Astrocyte (in vitro differentiated cells and primary cell): ENCODE data around the gene RAX2. TPM values are rescaled to one million over a fixed set of nuclear protein-coding genes. Genes with fewer than 3 reads are reported as not detected.

Experiments
- DNase-seq: peaks from one replicate; pipeline ENCODE4 v3.0.0-alpha.2; 2010; ENCODE audit warnings: low read depth
- FAIRE-seq: peaks from 2 replicates; lab custom pipeline; 2011; peaks lifted over from hg19 to GRCh38; lab: Jason Lieb, UNC
- H2AFZ ChIP-seq: 2 replicates; pipeline ENCODE4 v1.6.0; 2012; ENCODE audit warnings: low read depth, low read length, inconsistent platforms
- H3K27ac ChIP-seq: 2 replicates; pipeline ENCODE4 v1.5.1; 2011; ENCODE audit warnings: low read depth, low read length, inconsistent platforms
- H3K27me3 ChIP-seq: 2 replicates; pipeline ENCODE4 v1.6.0; 2011; ENCODE audit warnings: low read length, inconsistent platforms; ENCODE audit not compliant: insufficient read depth
- H3K36me3 ChIP-seq: 2 replicates; pipeline ENCODE4 v1.5.1; 2011; ENCODE audit warnings: low read length, inconsistent platforms; ENCODE audit not compliant: insufficient read depth
- H3K4me1 ChIP-seq: 2 replicates; pipeline ENCODE4 v1.5.1; 2011; ENCODE audit warnings: low read length, inconsistent platforms; ENCODE audit not compliant: insufficient read depth
- H3K4me2 ChIP-seq: 2 replicates; pipeline ENCODE4 v1.6.0; 2012; ENCODE audit warnings: low read length, inconsistent platforms
- H3K4me3 ChIP-seq: 2 replicates; pipeline ENCODE4 v1.5.1; 2011; ENCODE audit warnings: low read depth, mild to moderate bottlenecking, low read length, inconsistent platforms; ENCODE audit not compliant: insufficient read depth
- H3K79me2 ChIP-seq: 2 replicates; pipeline ENCODE4 v1.6.0; 2012; ENCODE audit warnings: mild to moderate bottlenecking, low read length, inconsistent platforms; ENCODE audit not compliant: insufficient read depth
- H3K9ac ChIP-seq: 2 replicates; pipeline ENCODE4 v1.6.0; 2012; ENCODE audit warnings: mild to moderate bottlenecking, low read length, inconsistent platforms
- H3K9me3 ChIP-seq: 2 replicates; pipeline ENCODE4 v1.5.1; 2012; ENCODE audit warnings: low read depth, mild to moderate bottlenecking, low read length, inconsistent platforms; ENCODE audit not compliant: insufficient read depth
- H4K20me1 ChIP-seq: 2 replicates; pipeline ENCODE4 v1.6.0; 2012; ENCODE audit warnings: low read length, inconsistent platforms; ENCODE audit not compliant: insufficient read depth
- H3K27ac Mint-ChIP-seq: one replicate; pipeline ENCODE4 v1.8.0; 2021; ENCODE audit warnings: mild to moderate bottlenecking, mixed read lengths; ENCODE audit not compliant: unreplicated experiment
- H3K27me3 Mint-ChIP-seq: one replicate; pipeline ENCODE4 v1.8.0; 2021; ENCODE audit warnings: low read depth, mixed read lengths; ENCODE audit not compliant: unreplicated experiment
- H3K36me3 Mint-ChIP-seq: one replicate; pipeline ENCODE4 v1.8.0; 2021; ENCODE audit warnings: low read depth, mixed read lengths; ENCODE audit not compliant: unreplicated experiment
- H3K4me1 Mint-ChIP-seq: one replicate; pipeline ENCODE4 v1.8.0; 2021; ENCODE audit warnings: low read depth, mixed read lengths; ENCODE audit not compliant: unreplicated experiment
- H3K4me3 Mint-ChIP-seq: one replicate; pipeline ENCODE4 v1.8.0; 2021; ENCODE audit warnings: mild to moderate bottlenecking, moderate library complexity, mixed read lengths; ENCODE audit not compliant: unreplicated experiment
- H3K9me3 Mint-ChIP-seq: one replicate; pipeline ENCODE4 v1.8.0; 2021; ENCODE audit warnings: mild to moderate bottlenecking, mixed read lengths; ENCODE audit not compliant: unreplicated experiment
- CTCF ChIP-seq: IDR thresholded peaks from 2 replicates; pipeline ENCODE4 v1.5.1; 2011; ENCODE audit warnings: low read depth, mild to moderate bottlenecking, inconsistent platforms, low read length, moderate library complexity; ENCODE audit not compliant: insufficient read depth
- EZH2 ChIP-seq: IDR thresholded peaks from 2 replicates; pipeline ENCODE4 v1.6.1; 2012; ENCODE audit warnings: mild to moderate bottlenecking, low read length, inconsistent platforms; ENCODE audit not compliant: insufficient read depth
- total RNA-seq: library from RNA; stranded (reverse); gene quantifications from 2 replicates; pipeline ENCODE4 v1.2.1, GENCODE V29; 2021

The RAX2 gene
- total RNA-seq, 1 donor from 2014 or later, result not detected

GRCh38 chr19:3761382-3762129 is 10.5 kb downstream of the RAX2 start, which contains the start of gene APBA3:
Gene APBA3 (minus strand): TSS chr19:3761692. CDS start chr19:3760264, 1,428 bp downstream.
- Mint-ChIP-seq H3K27ac (peak within 1 kb of the TSS; percentile 97), H3K4me1 (no peaks in the 10 kb centered on the region), H3K36me3 (no peaks in the 10 kb centered on the region), H3K27me3 (no peaks in the 10 kb centered on the region), H3K9me3 (no peaks in the 10 kb centered on the region), H3K4me3 (peak within 1 kb of the TSS; percentile 95)
- Histone ChIP-seq H3K9ac (peak within 1 kb of the TSS; percentile 95), H2AFZ (peak within 1 kb of the TSS; percentile 97), H3K27me3 (no peaks in the 10 kb centered on the region), H3K4me2 (peak within 1 kb of the TSS; percentile 98), H3K9me3 (no peaks in the 10 kb centered on the region), H3K79me2 (peaks cover 30% of the 10 kb centered on the region), H3K4me1 (peaks cover 9% of the 10 kb centered on the region), H3K36me3 (no peaks in the 10 kb centered on the region), H3K4me3 (peak within 1 kb of the TSS; percentile 85), H4K20me1 (peaks cover 7% of the 10 kb centered on the region), H3K27ac (peak within 1 kb of the TSS; percentile 99)
- TF ChIP-seq EZH2, result no peak
- TF ChIP-seq CTCF, result peak; percentile 48
- DNase-seq (peak; percentile 51), FAIRE-seq (no peak)

- no peaks in the 10 kb centered on the region for H3K9me3 ChIP-seq
- FAIRE-seq, result no peak
- peaks cover 30% of the 10 kb centered on the region for H3K79me2 ChIP-seq
- peak overlapping the region; percentile 94 for H3K9ac ChIP-seq
- peak overlapping the region; percentile 95 for H3K4me3 Mint-ChIP-seq
- H4K20me1 ChIP-seq, result peaks cover 7% of the 10 kb centered on the region
- no peaks in the 10 kb centered on the region for H3K4me1 Mint-ChIP-seq
- no peaks in the 10 kb centered on the region for H3K27me3 Mint-ChIP-seq
- H3K4me3 ChIP-seq, result peak overlapping the region; percentile 85
- H3K27me3 ChIP-seq, result no peaks in the 10 kb centered on the region
- TF ChIP-seq EZH2 (no peak), CTCF (no peak)
- H3K27ac Mint-ChIP-seq, result peak overlapping the region; percentile 86
- no peaks in the 10 kb centered on the region for H3K36me3 ChIP-seq
- no peak for DNase-seq
- peak overlapping the region; percentile 97 for H2AFZ ChIP-seq
- H3K4me1 ChIP-seq, result peaks cover 9% of the 10 kb centered on the region
- peak overlapping the region; percentile 72 for H3K27ac ChIP-seq
- H3K36me3 Mint-ChIP-seq, result no peaks in the 10 kb centered on the region
- H3K4me2 ChIP-seq, result peak overlapping the region; percentile 98
- no peaks in the 10 kb centered on the region for H3K9me3 Mint-ChIP-seq
These were observed 11.1 kb downstream of the RAX2 start for GRCh38 chr19:3760871-3761361.
